Activated T-cell treated with anti-CD3 and anti-CD28 coated beads for 1 hour (primary cell): ENCODE data around the gene PLCH2.
"Not testable (repeated sequence)": the region's sequence is repeated elsewhere in the genome, so short reads cannot be mapped to it uniquely, and the experiment has no call there.

ENCODE experiments used
- DNase-seq: peaks from one replicate; pipeline ENCODE4 v3.0.0-alpha.2; 2020; ENCODE audit warnings: low read depth

The PLCH2 gene

DNA sequence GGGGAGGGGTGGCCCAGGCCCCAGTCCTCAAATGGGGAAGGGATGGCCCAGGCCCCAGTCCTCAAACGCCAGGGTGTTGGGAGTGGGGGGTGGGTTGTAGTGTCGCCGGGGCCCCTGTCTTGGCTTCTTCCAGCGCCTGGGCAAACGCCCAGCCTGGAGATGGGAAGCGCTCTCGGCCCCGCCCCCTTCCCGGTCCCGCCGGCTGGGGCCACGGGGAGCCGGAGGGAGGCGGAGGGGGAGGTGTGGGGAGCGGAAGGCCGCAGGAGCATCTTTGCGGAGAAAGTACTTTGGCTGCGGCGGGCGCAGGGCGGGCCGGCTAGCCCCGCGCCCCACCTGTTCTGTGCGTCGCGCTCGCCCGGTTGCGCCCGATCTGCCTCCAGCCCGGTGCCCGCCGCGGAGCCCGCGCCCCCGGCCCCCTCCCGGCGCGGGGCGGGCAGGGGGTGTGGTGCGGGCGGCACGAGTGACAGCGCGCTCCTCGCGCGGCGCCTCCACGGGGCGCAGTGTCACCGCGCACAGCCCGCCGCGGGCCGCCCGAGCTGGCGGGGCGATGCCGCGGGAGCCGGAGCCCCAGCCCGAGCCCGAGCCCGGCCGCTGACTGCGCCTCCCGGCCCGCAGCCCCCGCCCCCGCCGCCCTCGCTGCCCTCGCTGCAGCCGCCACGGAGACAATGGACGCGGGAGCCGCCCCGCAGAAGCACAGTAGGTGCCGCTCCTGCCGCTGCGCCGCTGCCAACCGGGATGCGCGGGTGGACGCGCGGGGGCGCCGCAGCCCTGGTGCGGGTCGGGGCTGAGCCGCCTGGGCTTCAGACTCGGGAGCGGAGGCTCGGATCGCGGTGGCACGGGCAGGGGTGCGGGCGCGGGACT, 32.6 kb upstream of the PLCH2 start:
- no peak for DNase-seq

DNA sequence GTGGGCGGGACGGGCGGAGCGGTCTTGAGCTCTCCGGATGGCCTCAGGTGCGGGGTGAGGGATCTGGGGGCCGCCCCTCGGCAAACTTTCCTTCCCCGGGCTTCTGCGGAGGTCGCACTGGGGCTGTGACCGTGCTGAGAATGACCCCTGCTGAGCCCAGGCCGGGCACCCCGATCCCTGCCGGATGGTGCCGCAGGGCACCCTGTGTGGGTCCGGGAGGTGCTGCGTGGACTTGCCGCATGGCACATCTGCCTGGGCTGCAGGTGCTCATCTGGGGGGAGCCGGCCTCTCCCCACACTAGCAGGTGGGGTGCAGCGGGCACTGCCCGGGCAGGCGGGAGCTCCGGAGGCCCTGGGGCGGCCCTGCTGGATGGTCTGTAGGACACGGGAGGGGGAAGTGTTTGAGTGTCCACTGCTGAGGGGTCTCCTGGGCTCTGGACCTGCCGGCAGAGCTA, 31.9 kb upstream of the PLCH2 start:
- no peak for DNase-seq

DNA sequence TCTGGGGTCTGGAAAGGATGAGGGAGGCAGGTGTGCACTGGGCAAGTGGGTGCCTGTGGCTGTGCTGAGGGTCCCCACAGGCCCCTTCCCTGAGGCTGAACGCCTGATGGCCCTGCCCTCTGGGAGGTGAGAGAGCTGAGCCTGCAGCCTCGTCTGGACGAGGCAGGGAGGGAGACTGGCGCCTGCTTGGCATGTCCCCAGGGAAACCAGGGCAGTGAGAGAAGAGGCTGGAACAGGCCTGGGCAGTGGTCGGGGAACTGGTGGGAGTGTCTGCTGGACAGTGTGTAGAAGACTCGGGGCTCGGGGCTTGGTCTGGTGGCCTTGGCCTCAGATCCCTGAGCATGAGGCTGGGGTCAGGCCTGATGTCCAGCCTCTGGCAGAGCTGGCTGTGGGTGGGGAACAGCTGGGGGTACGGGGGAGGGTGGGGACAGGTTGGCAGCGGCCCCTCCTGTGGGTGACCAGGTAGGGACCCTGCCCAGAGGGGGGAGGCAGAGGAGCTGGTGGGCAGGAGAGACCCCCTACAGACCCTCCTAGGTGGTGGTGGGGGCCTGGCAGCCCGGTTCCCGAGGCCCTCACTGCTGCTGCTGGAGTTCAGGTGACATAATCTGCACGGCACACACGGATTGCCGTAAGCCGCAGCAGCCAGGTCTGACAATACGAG, 30.8 kb upstream of the PLCH2 start:
- no peak for DNase-seq

DNA sequence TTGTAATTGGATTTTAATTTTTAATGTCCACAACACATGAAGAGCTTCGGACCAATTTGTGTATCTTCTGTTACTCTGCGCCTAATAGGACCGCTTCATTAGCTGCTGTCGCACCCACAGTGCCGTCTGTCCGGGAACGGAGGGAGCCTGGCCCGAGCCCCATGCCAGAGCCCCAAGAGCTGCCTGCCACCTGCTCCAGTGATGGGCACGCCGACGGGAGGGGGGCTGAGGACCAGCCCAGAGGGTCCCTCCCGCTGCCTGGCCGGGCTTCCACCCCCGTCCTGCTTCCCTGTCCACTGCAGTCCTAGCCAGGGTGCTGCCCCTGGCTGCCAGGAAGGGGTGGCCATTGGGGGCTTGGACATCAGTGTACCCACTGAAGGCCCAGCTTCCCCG, 30.3 kb upstream of the PLCH2 start:
- DNase-seq: no peak

DNA sequence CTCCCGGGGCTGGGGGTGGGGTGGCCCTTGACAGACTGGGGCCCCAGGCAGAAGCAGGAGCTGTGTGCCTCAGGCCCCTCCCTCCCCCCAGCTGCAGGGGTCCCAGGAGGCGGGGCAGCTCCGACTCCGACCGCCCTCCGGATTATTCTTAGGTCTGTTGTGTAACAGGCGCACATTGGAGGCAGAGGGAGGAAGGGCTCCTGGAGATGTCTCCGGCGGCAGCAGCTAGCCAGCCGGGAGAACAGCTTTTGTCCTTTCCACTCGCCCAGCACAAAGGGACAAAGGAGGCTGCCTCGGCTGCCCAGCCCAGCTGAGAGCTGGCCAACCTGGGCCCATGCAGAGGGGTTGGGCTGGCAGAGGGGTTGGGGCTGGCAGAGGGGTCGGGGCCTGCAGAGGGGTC, 29.7 kb upstream of the PLCH2 start:
- DNase-seq: no peak

DNA sequence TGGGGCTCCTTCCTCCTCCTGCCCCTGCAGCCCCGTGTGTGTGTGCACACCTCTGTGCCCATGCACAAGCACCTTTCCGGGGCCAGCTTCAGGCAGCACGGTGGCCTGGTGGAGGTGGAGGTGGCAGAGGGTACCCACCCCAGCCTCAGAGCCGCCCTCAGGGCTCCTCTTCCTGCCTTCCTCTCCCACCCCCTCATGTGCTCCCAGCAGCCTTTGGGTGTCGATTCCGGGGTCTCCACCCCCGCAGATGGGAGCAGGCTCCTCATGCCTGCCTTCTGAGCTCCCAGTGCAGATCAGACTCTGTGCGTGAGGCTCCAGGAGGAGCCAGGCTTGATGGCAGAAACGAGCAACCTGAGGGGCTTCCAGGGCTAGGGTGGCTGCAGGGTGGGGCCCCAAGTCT, 29.2 kb upstream of the PLCH2 start:
- no peak for DNase-seq

DNA sequence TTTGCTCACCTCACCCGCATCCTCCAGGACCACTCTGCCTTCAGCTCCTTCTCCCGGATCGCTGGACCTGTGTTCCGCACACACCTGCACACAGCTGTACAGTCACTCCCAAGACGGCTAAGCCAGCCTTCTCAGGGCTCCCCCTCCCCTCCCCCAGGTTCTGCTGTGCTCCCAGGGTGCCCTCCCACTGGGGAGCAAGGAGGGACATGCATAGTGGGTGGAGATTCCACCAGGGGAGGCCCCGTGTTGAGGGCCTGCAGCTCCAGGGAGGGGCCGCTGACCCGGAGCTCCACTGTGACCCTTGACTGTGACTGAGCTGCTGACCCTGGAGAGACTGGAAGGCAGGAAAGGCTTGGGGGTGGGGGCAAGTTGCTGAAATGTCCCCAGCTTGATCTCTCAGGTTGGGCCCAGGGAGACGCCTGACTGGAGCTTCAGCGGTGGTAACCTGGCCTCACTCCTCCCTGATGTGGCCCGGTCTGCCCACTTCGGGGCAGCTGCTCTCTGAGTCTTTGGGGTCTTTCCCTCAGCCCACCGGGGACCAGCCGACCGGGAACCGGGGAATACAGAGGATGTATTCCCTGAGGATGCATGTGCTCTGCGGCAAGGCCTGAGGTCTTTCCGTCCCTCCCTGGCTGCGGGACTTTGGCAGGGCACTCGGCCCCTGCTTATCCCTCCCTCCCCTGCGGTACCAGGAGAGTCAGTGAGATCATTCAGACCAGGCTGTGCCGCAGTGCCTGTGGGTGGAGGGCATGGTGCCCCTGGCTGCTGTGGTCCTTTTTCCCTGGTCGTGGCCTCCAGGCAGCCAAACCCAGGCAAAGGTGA, 28.6 kb upstream of the PLCH2 start:
- DNase-seq: no peak

DNA sequence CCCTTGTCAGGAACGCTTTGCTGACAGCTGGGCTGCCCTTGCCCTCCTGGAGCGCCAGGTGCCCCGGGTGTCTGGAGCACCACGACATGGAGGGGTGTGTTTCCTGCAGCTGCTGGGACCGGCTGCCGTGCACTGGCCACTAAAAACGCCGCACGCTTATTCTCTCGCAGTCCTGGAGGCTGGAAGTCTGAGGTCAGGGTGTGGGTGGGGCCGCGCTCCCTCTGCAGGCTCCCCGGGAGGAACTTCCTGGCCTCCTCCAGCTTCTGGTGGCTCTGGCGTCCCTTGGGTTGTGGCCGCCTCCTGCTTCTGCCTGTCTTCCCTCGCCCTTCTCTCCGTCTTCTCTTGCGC, 28.0 kb upstream of the PLCH2 start:
- no peak for DNase-seq

DNA sequence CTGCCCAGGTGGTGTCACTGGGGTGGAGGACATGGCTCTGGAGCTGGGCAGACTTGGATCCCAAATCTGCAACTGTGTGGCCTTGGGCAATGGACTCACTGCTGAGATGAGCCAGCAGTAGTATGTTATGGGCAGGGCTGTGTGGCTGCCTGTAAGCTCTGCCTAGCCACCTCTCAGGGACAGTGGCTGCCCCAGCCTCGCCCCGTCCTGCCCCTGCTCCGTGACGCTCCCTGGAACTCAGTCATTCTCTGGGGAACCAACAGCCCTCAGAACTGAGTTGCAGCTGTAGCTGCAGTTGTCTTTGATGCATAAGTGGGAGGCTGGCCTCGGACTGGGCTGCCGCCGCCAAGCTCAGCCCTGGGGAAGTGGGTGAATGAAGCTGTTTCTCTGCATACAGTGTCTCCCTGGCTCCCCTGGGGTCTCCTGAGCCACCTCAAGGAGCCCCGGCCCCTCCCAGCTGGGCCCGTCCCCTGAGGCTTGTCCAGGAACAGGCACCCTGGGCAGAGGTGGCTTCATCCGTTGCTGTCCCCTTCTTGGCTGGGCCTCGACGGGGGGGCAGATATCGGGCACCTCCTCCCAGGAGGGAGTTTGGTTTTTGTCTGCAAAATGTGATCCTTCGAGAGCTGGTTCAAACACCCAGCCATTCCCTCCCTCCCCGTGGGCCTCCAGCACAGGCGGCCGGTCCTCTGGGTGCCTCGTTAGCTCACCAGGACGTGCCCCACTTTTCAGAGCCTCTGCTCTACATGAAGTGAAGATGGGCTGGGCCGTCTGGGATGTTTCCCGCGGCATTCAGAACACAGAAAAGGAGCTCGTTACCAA, 26.2 kb upstream of the PLCH2 start:
- DNase-seq: no peak

DNA sequence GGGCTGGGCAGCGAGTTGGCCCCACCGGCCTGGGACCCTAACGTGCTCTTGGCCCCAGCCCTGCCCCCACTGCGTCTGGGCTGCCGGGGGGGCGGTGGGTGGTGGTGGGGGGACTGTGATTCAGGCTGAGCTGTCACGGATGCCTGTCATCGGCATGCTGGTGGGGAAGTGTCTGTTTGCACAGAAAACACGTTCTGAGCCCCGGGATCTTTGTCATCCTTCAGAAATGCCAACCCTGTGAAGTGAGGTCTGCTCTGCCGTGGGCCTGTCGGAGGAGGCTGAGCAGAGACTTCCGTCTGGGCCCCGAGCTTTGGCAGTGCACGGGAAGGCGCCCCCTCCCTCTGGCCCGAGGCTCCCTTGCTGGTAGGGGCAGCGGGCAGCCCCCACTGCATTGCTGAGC, 24.3 kb upstream of the PLCH2 start:
- DNase-seq: no peak

DNA sequence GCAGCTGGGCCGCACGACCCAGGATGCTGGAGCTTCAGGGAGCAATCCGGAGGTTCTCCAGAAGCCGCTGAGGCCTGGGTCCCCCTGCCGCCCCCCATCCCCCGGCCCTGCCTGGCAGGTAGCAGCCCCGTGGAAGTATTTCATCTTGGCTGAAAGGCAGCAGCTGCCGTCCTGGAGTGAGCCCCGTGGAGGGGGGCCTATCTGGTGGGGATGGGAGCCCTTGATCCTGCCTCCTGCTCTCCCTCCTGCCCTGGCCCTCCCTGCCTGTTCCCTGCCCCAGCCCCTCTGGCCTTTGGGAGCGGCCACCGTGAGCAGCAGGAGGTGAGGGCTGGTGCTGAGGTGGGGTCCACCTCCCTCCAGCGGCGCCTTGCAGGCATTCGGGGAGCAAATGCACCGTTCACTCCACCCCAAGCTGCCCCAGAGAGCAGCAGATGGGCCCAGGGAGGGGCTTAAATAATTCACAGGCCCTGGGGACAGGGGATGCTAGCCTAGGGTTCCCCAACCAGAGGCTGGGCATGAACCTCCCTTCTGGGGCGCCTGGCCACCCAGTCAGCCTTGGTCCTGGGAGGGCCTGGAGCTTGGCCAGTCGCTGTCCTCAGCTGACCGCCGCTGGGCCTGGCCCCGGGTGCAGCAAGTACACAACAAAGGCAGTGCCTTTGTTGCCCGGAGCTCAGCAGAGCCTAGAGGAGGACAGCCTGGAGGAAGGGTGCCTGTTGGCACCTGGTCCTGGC, 23.7 kb upstream of the PLCH2 start:
- no peak for DNase-seq

DNA sequence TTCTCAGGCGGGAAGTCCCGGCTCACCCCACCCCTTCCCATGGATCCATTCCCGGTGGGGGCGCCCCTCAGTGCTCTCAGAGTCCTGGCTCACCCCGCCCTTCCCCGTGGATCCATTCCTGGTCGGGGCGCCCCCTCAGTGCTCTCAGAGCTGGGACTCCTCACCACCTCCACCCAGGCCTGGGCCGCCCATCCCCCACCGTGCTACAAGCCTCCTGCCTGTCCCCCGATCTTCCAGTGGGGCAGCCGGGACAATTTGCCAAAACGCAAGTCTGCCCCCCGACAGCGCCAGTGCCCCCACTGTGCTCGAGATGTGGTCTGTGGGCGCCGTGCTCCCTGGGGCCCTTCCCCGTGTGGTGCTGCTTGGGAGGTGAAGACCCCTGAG, 23.2 kb upstream of the PLCH2 start:
- no peak for DNase-seq

DNA sequence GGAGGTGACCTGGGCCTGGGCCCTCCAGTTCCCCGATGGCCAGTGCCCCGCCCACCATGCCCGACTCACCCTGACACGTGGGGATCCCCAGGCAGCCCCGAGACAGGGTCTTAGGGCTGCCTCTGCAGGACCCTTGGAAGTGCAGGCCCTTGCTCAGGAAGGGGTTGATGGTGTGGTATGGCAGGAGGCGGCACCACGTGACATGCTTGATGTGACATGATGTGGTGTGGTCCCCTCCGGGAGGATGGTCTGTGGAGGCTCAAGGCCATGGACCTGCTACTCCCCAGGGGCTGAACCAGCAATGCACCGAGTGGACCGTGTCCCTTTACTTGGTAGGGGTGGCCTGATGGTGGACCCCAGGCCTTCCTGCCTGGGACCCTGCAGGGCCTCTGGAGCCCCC, 21.9 kb upstream of the PLCH2 start:
- DNase-seq: no peak

DNA sequence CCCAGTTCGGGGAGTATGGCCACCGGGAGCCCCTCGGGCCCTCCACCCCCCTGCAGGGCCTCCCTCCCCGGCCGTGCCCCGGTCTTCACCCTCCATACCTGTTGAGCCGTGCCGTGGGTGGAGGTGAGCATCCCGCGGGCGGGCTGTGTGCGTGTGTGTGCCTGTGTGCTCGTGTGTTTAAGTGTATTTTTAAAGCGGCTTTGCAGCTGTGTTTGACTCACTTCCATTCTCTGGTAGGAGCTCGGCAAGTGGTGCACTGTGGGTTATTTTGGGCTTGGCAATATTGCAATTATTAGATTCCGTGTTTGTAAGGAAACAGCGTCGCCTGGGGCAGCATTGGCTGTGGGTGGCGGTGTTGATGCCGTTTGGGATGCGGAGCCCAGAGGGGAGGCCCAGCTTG, 20.3 kb upstream of the PLCH2 start:
- DNase-seq: no peak

DNA sequence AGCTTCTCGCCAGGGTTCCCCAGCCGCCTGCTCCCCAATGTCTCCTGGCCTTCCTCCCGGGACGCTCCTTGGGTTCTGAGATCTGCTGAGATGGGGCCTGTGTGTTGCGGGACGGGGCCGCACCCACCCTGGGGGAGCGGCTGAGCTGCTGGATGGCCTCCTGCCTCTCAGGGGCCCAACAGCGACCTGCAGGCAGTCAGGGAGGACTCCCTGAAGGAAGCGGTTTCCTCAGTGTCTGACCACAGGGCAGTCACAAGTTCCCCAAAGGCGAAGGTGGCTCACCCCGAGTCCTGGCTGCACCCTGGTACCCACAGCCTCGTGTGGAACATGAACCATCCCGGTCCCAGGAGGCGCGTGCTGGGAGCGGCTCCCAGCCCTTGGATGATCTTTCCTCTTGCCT, 18.6 kb upstream of the PLCH2 start:
- DNase-seq: no peak

DNA sequence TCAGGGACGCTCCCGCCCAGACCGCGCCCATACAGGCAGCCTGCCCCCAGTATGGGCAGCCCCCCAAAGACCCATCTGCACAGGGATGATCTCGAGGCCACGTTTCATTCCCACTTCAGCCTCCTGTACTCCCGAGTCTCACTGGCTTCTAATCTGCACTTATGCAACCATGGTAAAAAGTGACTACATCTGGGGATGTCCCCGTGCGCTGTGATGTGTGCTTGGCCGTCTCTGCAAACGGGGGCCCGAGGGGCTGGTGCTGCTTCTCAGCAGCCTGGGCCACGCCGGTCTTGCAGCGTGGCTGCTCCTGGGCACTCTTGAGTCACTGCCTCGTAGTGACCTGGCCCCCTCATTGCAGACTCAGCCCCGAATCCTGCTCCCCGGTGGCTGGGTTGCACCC, 17.4 kb upstream of the PLCH2 start:
- DNase-seq: no peak

DNA sequence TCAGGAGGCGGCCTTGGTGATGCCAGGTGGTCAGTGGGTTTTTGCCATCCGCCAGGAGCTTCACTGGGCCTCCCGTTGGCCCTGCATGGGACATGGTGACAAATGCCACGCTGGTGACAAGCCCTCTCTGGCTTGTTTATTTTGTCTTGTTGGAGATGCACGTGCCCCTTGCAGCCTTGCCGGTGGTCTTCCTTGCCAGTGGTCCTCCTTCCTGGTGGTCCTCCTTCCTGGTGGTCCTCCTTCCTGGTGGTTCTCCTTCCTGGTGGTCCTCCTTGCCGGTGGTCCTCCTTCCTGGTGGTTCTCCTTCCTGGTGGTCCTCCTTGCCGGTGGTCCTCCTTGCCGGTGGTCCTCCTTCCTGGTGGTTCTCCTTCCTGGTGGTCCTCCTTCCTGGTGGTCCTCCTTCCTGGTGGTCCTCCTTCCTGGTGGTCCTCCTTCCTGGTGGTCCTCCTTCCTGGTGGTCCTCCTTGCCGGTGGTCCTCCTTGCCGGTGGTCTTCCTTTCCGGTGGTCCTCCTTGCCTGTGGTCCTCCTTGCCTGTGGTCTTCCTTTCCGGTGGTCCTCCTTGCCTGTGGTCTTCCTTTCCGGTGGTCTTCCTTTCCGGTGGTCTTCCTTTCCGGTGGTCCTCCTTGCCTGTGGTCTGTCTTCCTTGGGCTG, 16.9 kb upstream of the PLCH2 start:
- not testable (repeated sequence) for DNase-seq

DNA sequence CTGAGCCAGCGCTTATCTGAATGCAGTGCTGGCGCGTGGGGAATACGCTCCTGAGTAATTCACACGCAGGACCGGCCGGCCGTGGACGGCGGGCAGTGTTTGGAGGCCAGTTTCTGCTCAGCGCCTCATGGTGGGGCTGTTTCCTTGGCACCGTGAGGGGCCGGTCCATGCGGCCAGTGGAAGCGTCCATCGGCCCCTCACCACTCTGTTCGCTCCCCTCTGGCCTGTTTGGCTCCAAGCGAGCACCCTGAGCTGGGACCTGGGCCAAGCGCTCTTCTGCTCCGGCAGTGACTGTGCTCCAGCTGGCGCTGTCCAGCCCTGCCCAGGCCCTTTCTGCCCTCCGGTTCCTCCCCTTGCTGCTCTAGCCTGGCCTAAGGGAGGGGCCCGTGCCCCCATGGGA, 16.3 kb upstream of the PLCH2 start:
- DNase-seq: no peak

DNA sequence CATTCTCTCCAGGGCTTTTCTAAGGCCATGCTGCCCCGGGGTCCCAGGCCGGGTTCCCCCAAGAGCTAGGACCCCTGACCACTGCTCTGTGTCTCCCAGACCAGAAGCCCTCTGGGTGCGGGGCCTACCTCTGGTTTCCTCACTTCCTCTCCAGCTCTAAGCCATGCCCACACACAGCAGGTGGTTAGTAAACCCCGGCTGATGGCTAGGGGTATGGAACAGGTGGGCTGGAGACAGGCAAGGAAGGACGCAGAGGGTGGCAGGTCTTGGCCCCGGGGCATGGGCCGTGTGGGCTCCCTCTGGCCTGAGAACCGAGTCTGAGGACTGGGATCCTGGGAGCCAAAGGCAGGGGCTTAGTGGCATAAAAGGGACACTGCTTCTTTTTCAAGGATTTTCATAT, 15.9 kb upstream of the PLCH2 start:
- no peak for DNase-seq

DNA sequence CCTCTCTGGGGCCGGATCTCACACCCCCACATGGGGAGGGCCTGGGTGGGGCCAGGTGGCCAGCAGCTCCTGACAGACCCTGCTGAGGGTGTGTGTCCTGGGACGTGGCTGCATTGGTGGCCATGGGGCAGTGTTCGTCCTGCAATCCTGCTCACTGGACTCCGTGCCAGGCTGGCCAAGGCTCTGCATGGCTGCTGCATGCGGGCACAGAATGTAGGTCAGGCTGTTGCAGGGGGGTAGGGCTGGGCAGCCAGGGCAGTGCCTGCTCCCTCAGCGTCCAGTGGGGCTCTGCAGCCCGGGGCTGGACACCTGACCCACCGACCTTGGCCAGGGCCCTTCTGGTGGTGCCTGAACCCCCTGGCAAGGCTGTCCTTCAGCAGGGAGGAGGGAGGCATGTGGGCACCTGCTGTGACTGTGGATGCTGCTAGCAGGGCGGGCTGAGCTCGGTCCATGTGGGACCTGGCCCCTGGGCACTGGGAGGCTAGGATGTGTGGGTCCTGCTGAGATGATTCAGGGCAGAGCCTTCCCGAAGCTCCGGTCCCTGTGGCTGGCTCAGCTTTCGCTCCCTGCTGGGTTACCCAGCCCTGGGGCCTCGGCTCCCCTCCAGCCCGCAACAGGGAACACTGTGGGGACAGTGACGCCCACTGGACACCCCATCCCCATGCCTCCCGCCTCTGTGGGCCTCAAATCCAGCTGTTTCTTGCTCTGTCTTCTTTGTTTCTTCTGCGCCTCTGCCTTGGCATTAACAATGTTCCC, 14.9 kb upstream of the PLCH2 start:
- DNase-seq: no peak
